Psoas muscle (tissue), 8 donors: ENCODE results near the gene CHAC2. TPM values are rescaled to one million over a fixed set of nuclear protein-coding genes. Genes with fewer than 3 reads are reported as not detected.
"Not testable (repeated sequence)": the region's sequence is repeated elsewhere in the genome, so short reads cannot be mapped to it uniquely, and the experiment has no call there.

Experiments
- ATAC-seq, 4 donors: fragments of 200-7000 bp; cut with Tn5 transposase; one replicate each; pipeline ENCODE4 v1.9.1; 2020; ENCODE audit warnings: moderate library complexity in 3 of 4, mild to moderate bottlenecking in 2 of 4
- DNase-seq, 2 donors: peaks; one replicate each; pipeline ENCODE4 v3.0.0-alpha.2; 2020
- H3K27ac ChIP-seq: fragments of 200-600 bp; one replicate; pipeline ENCODE4 v1.8.0; 2022
- H3K27me3 ChIP-seq, 3 donors: fragments of 200-600 bp in 1 of 3; one replicate each; pipeline versions ENCODE4 v1.6.1 to v1.8.0; 2013 to 2022; ENCODE audit warnings: low read length in 2 of 3, mild to moderate bottlenecking in 2 of 3, moderate library complexity in 1 of 3; ENCODE audit not compliant: insufficient read depth in 3 of 3
- H3K36me3 ChIP-seq, 2 donors: fragments of 200-600 bp in 1 of 2; one replicate each; pipeline versions ENCODE4 v1.6.1 to v1.8.0; 2013 to 2022; ENCODE audit warnings: low read depth in 1 of 2, mild to moderate bottlenecking in 1 of 2, moderate library complexity in 1 of 2; ENCODE audit not compliant: insufficient read depth in 1 of 2
- H3K4me1 ChIP-seq: fragments of 200-600 bp; one replicate; pipeline ENCODE4 v1.8.0; 2022
- H3K4me3 ChIP-seq: fragments of 200-600 bp; one replicate; pipeline ENCODE4 v1.8.0; 2022; ENCODE audit warnings: mild to moderate bottlenecking
- H3K9me3 ChIP-seq: fragments of 200-600 bp; one replicate; pipeline ENCODE4 v1.8.0; 2022
- CTCF ChIP-seq: fragments of 200-600 bp; IDR thresholded peaks from one replicate; pipeline ENCODE4 v1.8.0; 2022; ENCODE audit warnings: antibody characterized with exemption
- WGBS, 3 donors: extraction: QIAGEN DNeasy Blood & Tissue Kit; methylation state at CpG; one replicate each; pipeline versions ENCODE4 v1.1.6 to v1.1.7; 2013; 5-methylcytosine and 5-hydroxymethylcytosine counted together
- intact Hi-C, 2 donors: fragments of 100-400 bp; cut with DNase I; formaldehyde crosslinking; loops; one replicate each; pipeline versions ENCODE4 v1.11.0 to v1.14.2; 2022
- polyA plus RNA-seq, 3 donors: library from polyadenylated mRNA; stranded (reverse); fragments of 200-250 nt; gene quantifications; one replicate each; pipeline ENCODE4 v1.2.3, GENCODE V29; 2013
- total RNA-seq, 4 donors: library from RNA; stranded (reverse); fragmentation: NEBNext Ultra II Directional in 2 of 4; extraction: Animal tissue kit (Norgen Biotek cat#: 25700) in 2 of 4; gene quantifications; one replicate each; pipeline versions ENCODE4 v1.2.1 to v1.2.4, GENCODE V29; 2021 to 2023
- donor health status: healthy with polysubstance abuse.
- donor health status: DM: no; HTN: no; CAD: no; lungs with moderate emphysema.
- donor health status: Bipolar disorder and iron deficiency.
- donor health status: healthy.
- donor health status: DM: yes; HTN: yes; CAD: no.
- donor health status: DM: no; HTN: no; CAD: no.
- donor health status: DM: no; HTN: no; CAD: no.
- donor health status: DM: yes; HTN: yes; CAD: no.

CHAC2 gene
- total and polyA plus RNA-seq, 7 donors = 3.5 to 13.9 (median 5.5) TPM

- no peak for ATAC-seq
- TF ChIP-seq CTCF = no peak
- no peak overlapping the region for H3K4me3 ChIP-seq
Measured at GRCh38 chr2:53753041-53753440, 14.6 kb upstream of the CHAC2 start.

GRCh38 chr2:53755121-53755520, 12.5 kb upstream of the CHAC2 start:
- peak in 1 of 4 donors; percentile 42 for ATAC-seq
- peaks cover 0 to 17% of the 10 kb centered on the region in 2 donors for H3K36me3 ChIP-seq
- intact Hi-C loops = no loop called here
- WGBS, 3 donors = 55 to 70% (median 60%) methylated on average over 2 of the region's 2 CpGs
- H3K9me3 ChIP-seq = no peaks in the 10 kb centered on the region
- H3K4me3 ChIP-seq = no peak overlapping the region
- H3K27ac ChIP-seq = no peak overlapping the region
- no peaks in the 10 kb centered on the region for H3K27me3 ChIP-seq
- TF ChIP-seq CTCF = no peak
- H3K4me1 ChIP-seq = no peaks in the 10 kb centered on the region
- DNase-seq = peak; percentile 57 to 81

More at GRCh38 chr2:53753041-53753440, 14.6 kb upstream of the CHAC2 start:
- Histone ChIP-seq H3K36me3 (peaks cover 0 to 20% of the 10 kb centered on the region in 2 donors), H3K9me3 (no peaks in the 10 kb centered on the region), H3K27me3 (no peaks in the 10 kb centered on the region), H3K4me1 (no peaks in the 10 kb centered on the region), H3K27ac (no peak overlapping the region)
- DNase-seq = no peak
- intact Hi-C loops = no loop called here

GRCh38 chr2:53756644-53757043, 11.0 kb upstream of the CHAC2 start:
- 96 to 99% (median 98%) methylated on average over 15 of the region's 15 CpGs for WGBS, 3 donors
- ATAC-seq (no peak), DNase-seq (no peak)
- Histone ChIP-seq H3K27ac (no peak overlapping the region), H3K27me3 (no peaks in the 10 kb centered on the region), H3K36me3 (peaks cover 0 to 21% of the 10 kb centered on the region in 2 donors), H3K4me1 (no peaks in the 10 kb centered on the region), H3K4me3 (no peak overlapping the region), H3K9me3 (no peaks in the 10 kb centered on the region)
- no peak for TF ChIP-seq CTCF
- intact Hi-C loops = no loop called here

GRCh38 chr2:53757206-53757605, 10.4 kb upstream of the CHAC2 start:
- H3K4me3 ChIP-seq, DNase-seq, H3K4me1 ChIP-seq, intact Hi-C loops, H3K27me3 ChIP-seq, H3K27ac ChIP-seq, H3K9me3 ChIP-seq, ATAC-seq: not testable (repeated sequence)
- 98 to 99% (median 98%) methylated on average over 14 of the region's 14 CpGs for WGBS, 3 donors
- peaks cover 0 to 26% of the 10 kb centered on the region in 2 donors for H3K36me3 ChIP-seq

- Histone ChIP-seq H3K9me3 (no peaks in the 10 kb centered on the region), H3K4me3 (no peak overlapping the region), H3K27ac (no peak overlapping the region), H3K4me1 (peaks cover 20% of the 10 kb centered on the region), H3K36me3 (peaks cover 0 to 28% of the 10 kb centered on the region in 2 donors), H3K27me3 (no peaks in the 10 kb centered on the region)
- TF ChIP-seq CTCF = no peak
- DNase-seq = no peak
- no peak for ATAC-seq
- intact Hi-C loops = no loop called here
- 92 to 100% (median 96%) methylated on average over 1 of the region's 1 CpG for WGBS, 3 donors
Measured at GRCh38 chr2:53765767-53766166, 1.8 kb upstream of the CHAC2 start.
